WTC11 (cell line): ENCODE measurements around the gene ASMTL. TPM values are rescaled to one million over a fixed set of nuclear protein-coding genes. Genes with fewer than 3 reads are reported as not detected.

Experiments
- ATAC-seq: fragments of 200-7000 bp; cut with Tn5 transposase; 2 replicates; pipeline ENCODE4 v1.10.0; 2021; ENCODE audit warnings: mild to moderate bottlenecking, moderate library complexity
- CTCF ChIA-PET: fragments of 300-600 bp; sonication (Branson Sonifier 250); formaldehyde crosslinking; loops from one replicate; lab custom pipeline; 2021; ENCODE audit warnings: antibody characterized with exemption; lab: Charles Lee
- POLR2A ChIA-PET: fragments of 350-600 bp; sonication (Branson Sonifier 250); formaldehyde crosslinking; loops from one replicate; lab custom pipeline; 2021; ENCODE audit warnings: antibody characterized with exemption; lab: Charles Lee
- DNase-seq: peaks from one replicate; pipeline ENCODE4 v3.0.0; 2021; ENCODE audit warnings: low spot score
- H3K27ac Mint-ChIP-seq: 2 replicates; pipeline ENCODE4 v1.8.0; 2021; ENCODE audit warnings: mixed read lengths
- H3K27me3 Mint-ChIP-seq: 2 replicates; pipeline ENCODE4 v1.8.0; 2021; ENCODE audit warnings: low read depth, mild to moderate bottlenecking, moderate library complexity, mixed read lengths
- H3K36me3 Mint-ChIP-seq: 2 replicates; pipeline ENCODE4 v1.8.0; 2021; ENCODE audit warnings: mixed read lengths
- H3K4me1 Mint-ChIP-seq: 2 replicates; pipeline ENCODE4 v1.8.0; 2022; ENCODE audit warnings: mixed read lengths
- H3K4me3 Mint-ChIP-seq: 2 replicates; pipeline ENCODE4 v1.8.0; 2021; ENCODE audit warnings: mild to moderate bottlenecking, moderate library complexity, mixed read lengths
- H3K9me3 Mint-ChIP-seq: 2 replicates; pipeline ENCODE4 v1.8.0; 2021; ENCODE audit warnings: mixed read lengths
- CBFB ChIP-seq: sonication (generic); formaldehyde crosslinking; IDR thresholded peaks from 2 replicates; pipeline ENCODE4 v1.8.1; 2022; ENCODE audit warnings: mild to moderate bottlenecking, low read depth, missing genetic modification reagents
- ESRRA ChIP-seq: sonication (generic); formaldehyde crosslinking; IDR thresholded peaks from 2 replicates; pipeline ENCODE4 v1.8.1; 2022; ENCODE audit warnings: mild to moderate bottlenecking, missing genetic modification reagents, borderline replicate concordance
- ETV6 ChIP-seq: sonication (generic); formaldehyde crosslinking; IDR thresholded peaks from 2 replicates; pipeline ENCODE4 v1.8.1; 2022; ENCODE audit warnings: mild to moderate bottlenecking, missing genetic modification reagents
- FOXJ3 ChIP-seq: sonication (generic); formaldehyde crosslinking; IDR thresholded peaks from 2 replicates; pipeline ENCODE4 v1.9.0; 2021; ENCODE audit warnings: missing genetic modification reagents, mild to moderate bottlenecking, borderline replicate concordance
- FOXK1 ChIP-seq: sonication (generic); formaldehyde crosslinking; IDR thresholded peaks from 2 replicates; pipeline ENCODE4 v1.8.0; 2022; ENCODE audit warnings: mild to moderate bottlenecking, moderate library complexity, missing genetic modification reagents
- GRHL2 ChIP-seq: fragments of 250-450 bp; sonication (Bioruptor Pico); IDR thresholded peaks from 2 replicates; pipeline ENCODE4 v1.8.0; 2022; ENCODE audit warnings: mild to moderate bottlenecking, moderate library complexity; ENCODE audit not compliant: insufficient replicate concordance, severe bottlenecking
- MXD4 ChIP-seq: fragments of 250-450 bp; sonication (Bioruptor Pico); IDR thresholded peaks from 2 replicates; pipeline ENCODE4 v1.8.0; 2021; ENCODE audit warnings: mild to moderate bottlenecking, moderate library complexity, borderline replicate concordance
- MYBL2 ChIP-seq: sonication (generic); formaldehyde crosslinking; IDR thresholded peaks from 2 replicates; pipeline ENCODE4 v1.8.1; 2023; ENCODE audit warnings: mild to moderate bottlenecking, moderate library complexity, missing genetic modification reagents
- NFATC4 ChIP-seq: fragments of 250-450 bp; sonication (Bioruptor Pico); IDR thresholded peaks from 2 replicates; pipeline ENCODE4 v1.9.0; 2021; ENCODE audit warnings: mild to moderate bottlenecking
- NFYB ChIP-seq: sonication (generic); formaldehyde crosslinking; conservative IDR thresholded peaks from 2 replicates; pipeline ENCODE4 v1.8.0; 2022; ENCODE audit warnings: low read depth, missing genetic modification reagents
- NR1H2 ChIP-seq: sonication (generic); formaldehyde crosslinking; IDR thresholded peaks from 2 replicates; pipeline ENCODE4 v1.9.0; 2021; ENCODE audit warnings: mild to moderate bottlenecking, moderate library complexity, missing genetic modification reagents
- SP1 ChIP-seq: sonication (generic); formaldehyde crosslinking; conservative IDR thresholded peaks from 2 replicates; pipeline ENCODE4 v1.8.1; 2022; ENCODE audit warnings: missing genetic modification reagents
- TEAD4 ChIP-seq: sonication (generic); formaldehyde crosslinking; IDR thresholded peaks from 2 replicates; pipeline ENCODE4 v1.8.0; 2022; ENCODE audit warnings: mild to moderate bottlenecking, missing genetic modification reagents
- TP53 ChIP-seq: sonication (generic); formaldehyde crosslinking; IDR thresholded peaks from 2 replicates; pipeline ENCODE4 v1.8.1; 2023; ENCODE audit warnings: mild to moderate bottlenecking, missing genetic modification reagents
- ZNF219 ChIP-seq: sonication (generic); formaldehyde crosslinking; IDR thresholded peaks from 2 replicates; pipeline ENCODE4 v1.8.0; 2023; ENCODE audit warnings: missing genetic modification reagents, mild to moderate bottlenecking, borderline replicate concordance
- ZNF423 ChIP-seq: fragments of 250-450 bp; sonication (Bioruptor Pico); IDR thresholded peaks from 2 replicates; pipeline ENCODE4 v2.1.2; 2022; ENCODE audit warnings: mild to moderate bottlenecking, moderate library complexity
- total RNA-seq: library from RNA; stranded (reverse); gene quantifications from 3 replicates; pipeline ENCODE4 v1.2.3, GENCODE V29; 2021
- TF ChIP-seq, protein P1 (sequence below): fragments of 250-450 bp; sonication (Bioruptor Pico); IDR thresholded peaks from 2 replicates; pipeline ENCODE4 v1.8.0; 2021; ENCODE audit warnings: mild to moderate bottlenecking
- TF ChIP-seq, protein P2 (sequence below): fragments of 250-450 bp; sonication (Bioruptor Pico); IDR thresholded peaks from 2 replicates; pipeline ENCODE4 v1.9.0; 2021; ENCODE audit warnings: mild to moderate bottlenecking
- TF ChIP-seq, protein P3 (sequence below): sonication (generic); formaldehyde crosslinking; IDR thresholded peaks from 2 replicates; pipeline ENCODE4 v1.8.0; 2022; ENCODE audit warnings: mild to moderate bottlenecking, missing genetic modification reagents
- TF ChIP-seq, protein P4 (sequence below): sonication (generic); formaldehyde crosslinking; IDR thresholded peaks from 2 replicates; pipeline ENCODE4 v1.8.1; 2023; ENCODE audit warnings: mild to moderate bottlenecking, moderate library complexity, missing genetic modification reagents
- TF ChIP-seq, protein P5 (sequence below): sonication (generic); formaldehyde crosslinking; IDR thresholded peaks from 2 replicates; pipeline ENCODE4 v1.8.1; 2022; ENCODE audit warnings: low read depth, missing genetic modification reagents, borderline replicate concordance

ASMTL gene
- total RNA-seq, 1 experiment from 2014 or later = 70.6 TPM

DNA sequence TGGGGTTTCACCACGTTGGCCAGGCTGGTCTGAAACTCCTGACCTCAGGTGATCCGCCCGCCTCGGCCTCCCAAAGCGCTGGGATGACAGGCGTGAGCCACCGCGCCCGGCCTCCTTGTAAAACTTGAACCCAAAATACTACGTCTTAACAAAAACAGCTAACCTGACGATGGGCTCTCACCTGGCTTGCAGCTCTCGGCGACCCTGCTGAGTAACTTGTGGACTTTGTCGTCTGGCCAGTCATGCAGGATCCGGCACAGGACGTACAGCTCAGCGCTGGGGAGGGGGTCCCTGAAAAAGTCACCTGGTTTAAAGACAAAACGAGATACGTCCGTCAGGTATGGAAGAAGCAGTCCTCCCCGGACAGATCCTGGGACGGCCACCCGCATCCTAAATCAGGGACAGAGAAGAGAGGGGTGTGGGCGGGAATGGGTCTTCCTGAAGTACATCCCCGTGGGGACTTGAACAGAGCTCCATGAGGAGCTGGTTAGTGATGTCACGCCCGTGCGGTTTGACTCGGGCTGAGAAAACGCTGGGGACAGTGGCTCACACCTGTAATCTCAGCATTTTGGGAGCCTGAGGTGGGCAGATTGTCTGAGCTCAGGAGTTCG is 40.1 kb downstream of the ASMTL start (continued):
- TF ChIP-seq, protein P1, sequence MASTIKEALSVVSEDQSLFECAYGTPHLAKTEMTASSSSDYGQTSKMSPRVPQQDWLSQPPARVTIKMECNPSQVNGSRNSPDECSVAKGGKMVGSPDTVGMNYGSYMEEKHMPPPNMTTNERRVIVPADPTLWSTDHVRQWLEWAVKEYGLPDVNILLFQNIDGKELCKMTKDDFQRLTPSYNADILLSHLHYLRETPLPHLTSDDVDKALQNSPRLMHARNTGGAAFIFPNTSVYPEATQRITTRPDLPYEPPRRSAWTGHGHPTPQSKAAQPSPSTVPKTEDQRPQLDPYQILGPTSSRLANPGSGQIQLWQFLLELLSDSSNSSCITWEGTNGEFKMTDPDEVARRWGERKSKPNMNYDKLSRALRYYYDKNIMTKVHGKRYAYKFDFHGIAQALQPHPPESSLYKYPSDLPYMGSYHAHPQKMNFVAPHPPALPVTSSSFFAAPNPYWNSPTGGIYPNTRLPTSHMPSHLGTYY = no peak
- TF ChIP-seq TEAD4 (CRISPR knock-in tag) = no peak

DNA sequence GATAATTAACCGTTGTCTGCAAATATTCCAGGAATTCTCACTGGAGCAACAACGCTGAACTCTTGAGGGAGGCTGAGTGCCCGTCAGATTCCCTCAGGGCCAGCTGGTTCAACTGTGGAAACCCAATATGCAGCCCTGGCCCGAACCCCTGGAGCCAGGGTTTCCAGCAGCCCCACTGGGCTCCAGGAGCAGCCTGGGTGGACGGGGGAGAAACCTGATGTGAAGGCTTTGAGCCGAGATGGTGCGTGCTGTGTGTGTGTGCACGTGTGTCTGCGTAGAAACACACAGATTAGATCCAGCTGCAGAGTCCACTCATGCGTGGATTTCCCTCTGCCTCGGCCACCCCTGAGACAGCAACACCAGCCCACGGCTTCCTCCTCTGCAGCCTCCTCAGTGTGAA is 41.4 kb downstream of the ASMTL start:
- DNase-seq (no peak), ATAC-seq (no peak)
- H3K36me3 Mint-ChIP-seq = peaks cover 34% of the 10 kb centered on the region
- no peaks in the 10 kb centered on the region for H3K27me3 Mint-ChIP-seq
- H3K4me3 Mint-ChIP-seq = no peak overlapping the region
- no peaks in the 10 kb centered on the region for H3K9me3 Mint-ChIP-seq
- TF ChIP-seq TP53 (CRISPR knock-in tag) (no peak), NFYB (no peak), FOXJ3 (CRISPR knock-in tag) (no peak), SP1 (no peak), MXD4 (CRISPR knock-in tag) (no peak), ZNF219 (no peak), MYBL2 (CRISPR knock-in tag) (no peak), ETV6 (no peak), CBFB (CRISPR knock-in tag) (no peak), FOXK1 (CRISPR knock-in tag) (no peak), ESRRA (no peak), GRHL2 (CRISPR knock-in tag) (no peak), ZNF423 (no peak), NFATC4 (CRISPR knock-in tag) (no peak), NR1H2 (CRISPR knock-in tag) (no peak)
- TF ChIP-seq, protein P2, sequence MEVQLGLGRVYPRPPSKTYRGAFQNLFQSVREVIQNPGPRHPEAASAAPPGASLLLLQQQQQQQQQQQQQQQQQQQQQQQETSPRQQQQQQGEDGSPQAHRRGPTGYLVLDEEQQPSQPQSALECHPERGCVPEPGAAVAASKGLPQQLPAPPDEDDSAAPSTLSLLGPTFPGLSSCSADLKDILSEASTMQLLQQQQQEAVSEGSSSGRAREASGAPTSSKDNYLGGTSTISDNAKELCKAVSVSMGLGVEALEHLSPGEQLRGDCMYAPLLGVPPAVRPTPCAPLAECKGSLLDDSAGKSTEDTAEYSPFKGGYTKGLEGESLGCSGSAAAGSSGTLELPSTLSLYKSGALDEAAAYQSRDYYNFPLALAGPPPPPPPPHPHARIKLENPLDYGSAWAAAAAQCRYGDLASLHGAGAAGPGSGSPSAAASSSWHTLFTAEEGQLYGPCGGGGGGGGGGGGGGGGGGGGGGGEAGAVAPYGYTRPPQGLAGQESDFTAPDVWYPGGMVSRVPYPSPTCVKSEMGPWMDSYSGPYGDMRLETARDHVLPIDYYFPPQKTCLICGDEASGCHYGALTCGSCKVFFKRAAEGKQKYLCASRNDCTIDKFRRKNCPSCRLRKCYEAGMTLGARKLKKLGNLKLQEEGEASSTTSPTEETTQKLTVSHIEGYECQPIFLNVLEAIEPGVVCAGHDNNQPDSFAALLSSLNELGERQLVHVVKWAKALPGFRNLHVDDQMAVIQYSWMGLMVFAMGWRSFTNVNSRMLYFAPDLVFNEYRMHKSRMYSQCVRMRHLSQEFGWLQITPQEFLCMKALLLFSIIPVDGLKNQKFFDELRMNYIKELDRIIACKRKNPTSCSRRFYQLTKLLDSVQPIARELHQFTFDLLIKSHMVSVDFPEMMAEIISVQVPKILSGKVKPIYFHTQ = no peak
- TF ChIP-seq, protein P3, sequence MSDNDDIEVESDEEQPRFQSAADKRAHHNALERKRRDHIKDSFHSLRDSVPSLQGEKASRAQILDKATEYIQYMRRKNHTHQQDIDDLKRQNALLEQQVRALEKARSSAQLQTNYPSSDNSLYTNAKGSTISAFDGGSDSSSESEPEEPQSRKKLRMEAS (CRISPR knock-in tag) = no peak
- TF ChIP-seq, protein P4, sequence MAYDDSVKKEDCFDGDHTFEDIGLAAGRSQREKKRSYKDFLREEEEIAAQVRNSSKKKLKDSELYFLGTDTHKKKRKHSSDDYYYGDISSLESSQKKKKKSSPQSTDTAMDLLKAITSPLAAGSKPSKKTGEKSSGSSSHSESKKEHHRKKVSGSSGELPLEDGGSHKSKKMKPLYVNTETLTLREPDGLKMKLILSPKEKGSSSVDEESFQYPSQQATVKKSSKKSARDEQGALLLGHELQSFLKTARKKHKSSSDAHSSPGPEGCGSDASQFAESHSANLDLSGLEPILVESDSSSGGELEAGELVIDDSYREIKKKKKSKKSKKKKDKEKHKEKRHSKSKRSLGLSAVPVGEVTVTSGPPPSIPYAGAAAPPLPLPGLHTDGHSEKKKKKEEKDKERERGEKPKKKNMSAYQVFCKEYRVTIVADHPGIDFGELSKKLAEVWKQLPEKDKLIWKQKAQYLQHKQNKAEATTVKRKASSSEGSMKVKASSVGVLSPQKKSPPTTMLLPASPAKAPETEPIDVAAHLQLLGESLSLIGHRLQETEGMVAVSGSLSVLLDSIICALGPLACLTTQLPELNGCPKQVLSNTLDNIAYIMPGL (CRISPR knock-in tag) = no peak
- TF ChIP-seq, protein P5, sequence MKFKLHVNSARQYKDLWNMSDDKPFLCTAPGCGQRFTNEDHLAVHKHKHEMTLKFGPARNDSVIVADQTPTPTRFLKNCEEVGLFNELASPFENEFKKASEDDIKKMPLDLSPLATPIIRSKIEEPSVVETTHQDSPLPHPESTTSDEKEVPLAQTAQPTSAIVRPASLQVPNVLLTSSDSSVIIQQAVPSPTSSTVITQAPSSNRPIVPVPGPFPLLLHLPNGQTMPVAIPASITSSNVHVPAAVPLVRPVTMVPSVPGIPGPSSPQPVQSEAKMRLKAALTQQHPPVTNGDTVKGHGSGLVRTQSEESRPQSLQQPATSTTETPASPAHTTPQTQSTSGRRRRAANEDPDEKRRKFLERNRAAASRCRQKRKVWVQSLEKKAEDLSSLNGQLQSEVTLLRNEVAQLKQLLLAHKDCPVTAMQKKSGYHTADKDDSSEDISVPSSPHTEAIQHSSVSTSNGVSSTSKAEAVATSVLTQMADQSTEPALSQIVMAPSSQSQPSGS = no peak
- H3K4me1 Mint-ChIP-seq = no peaks in the 10 kb centered on the region
- ChIA-PET CTCF (no interaction called here), POLR2A (no interaction called here)
- H3K27ac Mint-ChIP-seq = no peak overlapping the region
